GM18951 (cell line): ENCODE data around the gene RAD51B.

ENCODE experiments used
- POLR2A ChIP-seq: IDR thresholded peaks from 4 replicates; pipeline ENCODE4 v1.6.1; 2011; ENCODE audit warnings: mild to moderate bottlenecking; ENCODE audit not compliant: insufficient read length, insufficient read depth; ENCODE audit errors: extremely low read depth
- in situ Hi-C: fragments of 300-500 bp; cut with MboI; formaldehyde crosslinking; loops from one replicate; pipeline ENCODE4 v1.12.0; 2022; ENCODE audit warnings: low sequenced_read_pairs, mixed read lengths, inconsistent platforms; ENCODE audit not compliant: unreplicated experiment

The RAD51B gene

DNA sequence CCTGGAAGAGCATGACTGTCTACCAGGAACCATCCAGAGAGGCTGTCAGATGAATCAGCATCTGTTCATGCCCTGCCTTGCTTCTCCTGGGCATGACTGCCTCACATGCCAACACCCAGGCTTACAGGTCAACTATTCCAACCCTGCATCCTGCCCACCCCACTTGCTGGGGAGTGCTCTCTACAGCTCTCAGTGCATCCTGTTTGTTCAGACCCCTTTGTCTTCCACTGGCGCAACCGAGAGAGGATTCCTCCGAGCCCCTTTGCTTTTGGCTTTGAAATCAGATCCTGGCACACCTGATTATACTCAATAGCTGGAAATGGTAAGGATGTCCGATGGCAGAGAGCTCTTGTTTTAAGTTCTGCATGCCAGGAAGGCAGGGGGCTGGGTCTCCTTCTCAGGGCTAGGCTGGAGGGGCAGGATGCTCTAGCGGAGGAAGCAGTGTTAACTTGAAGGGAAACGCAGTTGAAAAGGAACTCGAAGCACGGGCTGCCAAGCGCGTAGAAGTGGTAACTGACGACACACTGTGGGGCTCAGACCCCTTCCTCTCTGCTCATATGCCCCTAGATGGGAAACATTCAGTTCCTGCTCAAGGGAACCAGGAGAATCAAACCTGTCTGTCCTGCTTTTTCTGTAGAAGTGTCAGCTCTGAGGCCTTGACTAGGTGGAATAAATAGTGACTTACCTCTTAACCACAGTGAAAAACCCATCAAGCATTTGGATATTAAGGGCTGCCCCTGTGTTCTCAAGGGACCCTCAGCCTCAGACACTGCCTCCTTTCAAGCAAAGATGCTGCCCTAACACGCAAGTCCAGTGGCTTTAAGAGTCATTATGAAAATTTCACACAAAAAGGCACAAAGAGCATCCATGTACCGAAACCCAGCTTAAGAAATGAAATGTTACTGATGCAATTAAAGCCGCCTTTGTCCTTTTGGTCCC lies 675.8 kb downstream of the RAD51B start:
- in situ Hi-C loops: no loop called here
- peak; percentile 31 for TF ChIP-seq POLR2A

DNA sequence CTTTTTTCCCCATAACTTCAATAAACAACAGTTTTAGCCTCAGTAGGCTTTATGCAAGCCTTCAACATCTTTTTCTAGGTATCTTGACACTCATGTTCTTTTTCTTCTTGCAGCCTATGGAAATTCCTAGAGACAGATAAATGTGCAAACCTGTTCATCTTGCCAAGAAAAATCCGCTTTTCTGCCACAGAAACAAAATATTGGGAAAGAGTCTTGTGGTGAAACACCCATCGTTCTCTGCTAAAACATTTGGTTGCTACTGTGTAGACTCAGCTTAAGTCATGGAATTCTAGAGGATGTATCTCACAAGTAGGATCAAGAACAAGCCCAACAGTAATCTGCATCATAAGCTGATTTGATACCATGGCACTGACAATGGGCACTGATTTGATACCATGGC lies 677.4 kb downstream of the RAD51B start:
- in situ Hi-C loops: no loop called here
- TF ChIP-seq POLR2A: no peak

DNA sequence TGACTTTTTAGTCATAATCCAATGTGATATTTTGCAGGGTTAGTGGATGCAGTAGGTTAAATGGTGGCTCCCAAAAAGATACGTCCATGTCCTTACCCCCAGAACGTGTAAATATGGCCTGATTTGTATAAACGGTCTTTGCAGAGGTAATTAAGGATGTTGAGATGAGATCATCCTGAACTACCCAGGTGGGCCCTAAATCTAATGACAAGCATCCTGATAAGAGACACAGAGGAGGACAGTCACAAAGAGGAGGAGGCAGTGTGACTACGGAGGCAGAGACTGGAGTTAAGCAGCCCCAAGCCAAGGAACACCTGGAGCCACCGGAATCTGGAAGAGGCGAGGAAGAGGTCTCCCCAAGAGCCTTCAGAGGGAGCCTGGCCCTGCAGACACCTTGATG lies 679.9 kb downstream of the RAD51B start:
- no peak for TF ChIP-seq POLR2A
- in situ Hi-C loops: no loop called here

DNA sequence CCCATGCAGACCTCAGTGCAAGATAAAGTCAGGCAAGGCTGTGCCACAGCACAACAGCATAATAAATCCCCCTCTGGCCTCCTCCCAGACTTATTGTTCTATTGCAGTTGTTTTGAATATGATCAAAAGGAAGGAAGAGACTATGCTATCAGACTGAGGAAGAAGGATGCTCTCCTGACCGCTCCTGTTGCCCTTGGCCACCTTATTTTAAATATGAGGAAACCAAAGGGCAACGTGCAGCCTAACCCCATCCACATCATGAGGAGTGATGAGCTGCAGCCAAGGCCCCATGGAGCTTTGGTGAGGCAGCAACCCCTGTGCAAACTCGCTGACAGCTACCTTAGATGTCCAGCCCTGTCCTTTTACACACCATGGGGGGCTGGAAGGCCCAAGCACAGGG lies 681.6 kb downstream of the RAD51B start:
- no peak for TF ChIP-seq POLR2A
- in situ Hi-C loops: loop anchor here (25.0 kb wide), 1 partner anchor 564 kb away; no protein-coding TSS in a partner anchor

DNA sequence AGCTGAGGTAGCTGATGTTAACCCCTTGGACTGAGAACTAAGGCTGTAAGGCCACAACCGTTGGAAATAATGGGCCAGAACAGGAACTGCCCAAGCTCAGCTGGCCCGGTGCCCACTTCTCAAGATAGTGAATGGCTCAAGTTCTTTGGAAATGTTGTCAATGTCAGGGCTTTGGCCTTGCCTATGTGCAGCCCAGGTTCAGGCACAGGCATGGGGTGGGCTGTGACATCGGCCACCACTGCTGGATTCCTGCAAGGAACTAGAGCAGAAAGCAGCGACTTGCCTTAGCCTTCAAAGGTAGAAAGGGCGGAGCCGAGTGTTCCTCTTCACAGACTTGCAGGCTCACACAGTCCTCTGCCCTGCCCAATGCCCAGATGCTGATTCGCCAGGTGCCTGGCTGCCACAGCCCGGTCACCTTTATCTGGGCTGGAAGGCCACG lies 682.1 kb downstream of the RAD51B start:
- TF ChIP-seq POLR2A: no peak
- in situ Hi-C loops: loop anchor here (25.0 kb wide), 1 partner anchor 564 kb away; no protein-coding TSS in a partner anchor

DNA sequence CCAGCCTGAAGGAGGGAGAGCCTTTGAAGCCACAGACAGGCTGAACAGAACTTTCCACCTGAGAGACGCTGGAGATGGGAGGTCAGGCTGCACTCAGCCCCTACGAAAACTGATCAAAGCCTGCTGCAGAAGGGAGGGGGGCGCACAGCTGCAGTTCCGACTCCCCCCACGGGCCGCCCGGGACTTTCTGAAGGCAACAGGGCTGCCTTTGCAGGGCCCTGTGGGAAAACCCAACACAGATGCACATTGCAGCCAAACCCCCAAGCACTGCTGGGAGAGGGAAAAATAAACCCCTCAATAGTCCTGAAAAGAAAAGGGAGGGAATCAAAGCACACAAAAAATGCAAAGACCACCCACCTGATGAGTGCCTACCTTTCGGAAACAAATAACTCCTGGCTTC lies 682.7 kb downstream of the RAD51B start:
- in situ Hi-C loops: loop anchor here (25.0 kb wide), 1 partner anchor 565 kb away; no protein-coding TSS in a partner anchor

DNA sequence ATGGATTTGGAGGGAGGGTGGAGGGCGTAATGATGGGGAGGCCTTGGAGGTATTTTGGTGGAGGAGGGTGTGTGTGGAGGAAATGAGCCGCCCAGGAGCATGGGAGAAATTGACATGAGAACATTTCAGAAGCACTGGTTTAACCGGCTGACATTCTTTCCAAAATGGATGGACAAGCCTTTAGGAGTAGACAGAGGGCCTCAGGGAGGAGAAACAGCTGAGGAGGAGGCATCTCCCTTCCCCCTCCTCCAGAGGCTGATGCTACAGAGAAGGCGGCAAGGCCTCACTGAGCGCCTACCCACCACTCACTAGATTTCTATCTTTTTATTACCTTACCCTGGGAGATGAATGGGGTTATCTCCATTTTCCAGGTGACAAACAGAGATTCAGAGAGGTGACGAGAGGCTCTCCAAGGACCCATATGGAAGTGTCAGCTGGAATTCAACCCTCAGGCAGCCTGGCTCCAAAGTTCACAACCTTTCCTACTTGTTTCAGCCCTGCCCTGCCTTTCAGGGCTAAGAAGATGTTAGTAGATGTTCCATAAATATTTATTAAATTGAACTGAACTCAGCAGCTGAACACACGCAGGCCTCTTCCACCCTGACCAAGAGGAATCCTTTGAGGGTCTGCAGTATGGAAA lies 683.7 kb downstream of the RAD51B start:
- TF ChIP-seq POLR2A: no peak
- in situ Hi-C loops: loop anchor here (25.0 kb wide), 1 partner anchor 566 kb away; no protein-coding TSS in a partner anchor

More for the DNA sequence above, 682.7 kb downstream of the RAD51B start:
- TF ChIP-seq POLR2A: no peak

DNA sequence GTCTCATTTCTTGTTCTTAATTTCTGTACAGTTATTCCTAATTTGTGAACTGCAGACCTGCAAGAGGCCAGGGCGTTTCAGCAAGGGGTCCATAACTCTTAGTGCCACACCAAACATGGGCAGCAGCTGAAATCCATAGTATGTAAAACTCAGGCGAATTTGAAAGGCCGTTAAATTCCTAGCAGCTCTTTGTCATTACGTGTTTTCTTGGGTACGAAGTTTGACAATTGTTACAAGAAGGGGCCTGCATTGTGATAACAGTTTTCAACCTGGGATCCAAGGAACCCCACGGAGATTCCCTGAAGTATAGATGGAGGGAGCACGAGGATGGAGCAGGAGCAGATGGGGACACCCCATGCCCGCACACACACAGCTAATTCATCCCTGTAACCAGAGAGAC lies 685.3 kb downstream of the RAD51B start:
- in situ Hi-C loops: loop anchor here (25.0 kb wide), 1 partner anchor 568 kb away; no protein-coding TSS in a partner anchor
- TF ChIP-seq POLR2A: no peak

DNA sequence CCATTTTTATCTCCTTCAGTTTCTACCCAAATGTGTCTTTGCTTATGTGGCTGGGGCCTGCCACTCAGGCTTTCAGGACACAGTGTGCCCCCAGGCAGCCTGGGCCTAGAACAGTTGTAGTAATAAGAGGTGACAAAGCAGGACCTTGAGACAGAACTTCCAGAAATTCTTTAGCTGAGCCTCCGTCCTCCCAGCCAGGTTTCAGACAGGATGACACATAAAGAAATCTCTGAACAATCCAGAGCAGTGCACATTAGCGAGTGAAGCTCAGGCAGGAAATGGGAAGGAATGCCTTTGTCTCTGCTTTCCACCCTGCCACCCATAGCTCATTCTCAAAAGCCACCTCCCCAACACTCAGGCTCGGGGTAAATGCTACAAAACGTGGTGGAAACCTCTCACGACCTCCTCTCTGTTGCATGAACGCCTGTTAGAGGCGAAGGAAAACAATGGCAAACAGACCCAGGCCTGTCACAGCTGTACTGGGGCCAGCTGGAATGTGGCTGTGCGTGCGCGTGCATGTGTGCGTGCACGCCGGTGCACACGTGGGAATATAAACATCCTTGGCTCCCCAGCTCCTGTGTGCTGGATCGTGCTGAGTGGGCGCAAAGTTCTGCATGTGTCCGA lies 686.6 kb downstream of the RAD51B start:
- in situ Hi-C loops: loop anchor here (25.0 kb wide), 1 partner anchor 569 kb away; no protein-coding TSS in a partner anchor

DNA sequence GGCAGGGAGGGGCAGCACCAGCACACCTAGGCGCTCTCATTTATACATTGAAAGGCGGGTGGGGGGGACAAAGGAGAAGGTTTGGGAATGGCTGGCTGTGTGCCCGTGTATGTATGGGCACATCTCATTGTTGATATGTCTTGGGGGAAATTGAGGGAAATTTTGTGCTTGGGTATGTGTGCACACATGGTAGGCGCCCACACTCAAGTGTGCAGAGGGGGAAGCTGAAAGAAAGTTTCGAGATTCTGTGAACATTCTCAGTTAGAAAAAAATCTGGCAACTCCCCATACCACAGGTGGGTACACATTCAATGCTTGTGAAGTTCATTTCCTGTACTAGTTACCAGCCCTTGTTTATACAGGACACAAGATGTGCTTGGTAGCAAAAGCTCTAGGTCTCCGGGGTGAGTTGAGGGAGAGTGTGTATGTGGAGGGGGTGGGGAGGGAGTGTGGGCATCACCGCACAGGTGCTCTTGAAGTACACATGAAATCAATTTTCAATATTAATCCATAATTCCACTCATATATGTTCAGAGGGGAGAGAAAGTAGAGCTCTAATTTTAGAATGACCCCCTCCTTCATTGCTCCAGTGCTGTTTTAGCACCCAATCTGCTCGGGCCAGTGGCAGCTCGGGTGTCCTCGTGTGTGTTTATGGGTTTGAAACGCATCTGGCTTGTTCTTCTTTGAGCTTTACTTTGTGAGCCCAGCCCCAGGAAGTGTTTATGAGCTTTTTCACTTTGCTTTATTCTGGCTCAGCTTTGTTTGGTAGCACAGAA lies 687.3 kb downstream of the RAD51B start:
- in situ Hi-C loops: loop anchor here (25.0 kb wide), 1 partner anchor 570 kb away; no protein-coding TSS in a partner anchor
- TF ChIP-seq POLR2A: no peak

More for the DNA sequence above, 686.6 kb downstream of the RAD51B start:
- no peak for TF ChIP-seq POLR2A

DNA sequence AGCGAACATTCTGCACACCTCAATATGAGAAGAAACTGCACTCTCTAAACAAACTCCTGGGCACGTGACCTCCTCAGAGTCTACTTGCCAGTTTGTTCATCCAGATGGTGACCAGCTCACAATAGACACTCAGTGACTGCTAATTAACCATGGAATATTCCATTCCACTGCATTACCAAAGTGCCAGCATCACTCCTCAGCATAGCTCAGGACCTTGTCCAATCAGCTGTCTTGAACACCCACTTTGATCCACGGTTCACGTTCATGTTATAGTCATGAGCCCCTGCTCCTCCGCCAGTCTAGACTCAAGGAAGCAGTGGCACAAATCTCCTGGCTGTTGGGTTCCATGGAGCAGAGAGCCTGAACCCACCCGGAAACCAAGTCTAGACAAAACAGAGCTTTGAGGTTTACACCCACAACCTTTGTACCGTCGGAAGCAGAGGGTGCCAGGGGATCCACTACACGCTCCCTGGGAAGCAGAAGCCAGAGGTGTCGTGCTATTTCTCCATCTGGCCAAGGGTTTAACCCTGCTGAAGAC lies 688.0 kb downstream of the RAD51B start:
- in situ Hi-C loops: loop anchor here (25.0 kb wide), 1 partner anchor 570 kb away; no protein-coding TSS in a partner anchor

DNA sequence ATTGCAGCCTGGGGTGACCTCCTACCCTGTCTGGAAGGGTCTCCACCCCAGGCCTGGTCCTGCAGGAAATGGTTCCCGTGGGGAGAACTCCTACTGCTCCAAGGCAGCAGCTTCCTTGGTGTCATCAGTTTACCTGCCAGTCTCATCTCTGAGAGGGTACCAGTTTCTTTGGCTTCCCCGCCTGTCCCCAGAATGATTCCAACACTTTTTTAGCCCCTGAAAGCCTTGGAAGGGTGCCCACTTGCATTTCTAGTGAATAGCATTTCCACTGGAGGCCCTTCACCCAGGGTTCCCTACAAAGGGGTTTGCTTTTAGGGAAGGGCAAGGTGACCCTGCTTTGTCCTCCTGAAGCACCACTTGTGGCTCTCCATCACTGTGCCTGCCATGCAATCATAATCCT lies 689.0 kb downstream of the RAD51B start:
- TF ChIP-seq POLR2A: no peak
- in situ Hi-C loops: loop anchor here (25.0 kb wide), 1 partner anchor 571 kb away; no protein-coding TSS in a partner anchor

More for the DNA sequence above, 688.0 kb downstream of the RAD51B start:
- TF ChIP-seq POLR2A: no peak
